ENCODE results near the gene DNAH5.
"Not testable (repeated sequence)": the region's sequence is repeated elsewhere in the genome, so short reads cannot be mapped to it uniquely, and the experiment has no call there.

The DNAH5 gene, protein sequence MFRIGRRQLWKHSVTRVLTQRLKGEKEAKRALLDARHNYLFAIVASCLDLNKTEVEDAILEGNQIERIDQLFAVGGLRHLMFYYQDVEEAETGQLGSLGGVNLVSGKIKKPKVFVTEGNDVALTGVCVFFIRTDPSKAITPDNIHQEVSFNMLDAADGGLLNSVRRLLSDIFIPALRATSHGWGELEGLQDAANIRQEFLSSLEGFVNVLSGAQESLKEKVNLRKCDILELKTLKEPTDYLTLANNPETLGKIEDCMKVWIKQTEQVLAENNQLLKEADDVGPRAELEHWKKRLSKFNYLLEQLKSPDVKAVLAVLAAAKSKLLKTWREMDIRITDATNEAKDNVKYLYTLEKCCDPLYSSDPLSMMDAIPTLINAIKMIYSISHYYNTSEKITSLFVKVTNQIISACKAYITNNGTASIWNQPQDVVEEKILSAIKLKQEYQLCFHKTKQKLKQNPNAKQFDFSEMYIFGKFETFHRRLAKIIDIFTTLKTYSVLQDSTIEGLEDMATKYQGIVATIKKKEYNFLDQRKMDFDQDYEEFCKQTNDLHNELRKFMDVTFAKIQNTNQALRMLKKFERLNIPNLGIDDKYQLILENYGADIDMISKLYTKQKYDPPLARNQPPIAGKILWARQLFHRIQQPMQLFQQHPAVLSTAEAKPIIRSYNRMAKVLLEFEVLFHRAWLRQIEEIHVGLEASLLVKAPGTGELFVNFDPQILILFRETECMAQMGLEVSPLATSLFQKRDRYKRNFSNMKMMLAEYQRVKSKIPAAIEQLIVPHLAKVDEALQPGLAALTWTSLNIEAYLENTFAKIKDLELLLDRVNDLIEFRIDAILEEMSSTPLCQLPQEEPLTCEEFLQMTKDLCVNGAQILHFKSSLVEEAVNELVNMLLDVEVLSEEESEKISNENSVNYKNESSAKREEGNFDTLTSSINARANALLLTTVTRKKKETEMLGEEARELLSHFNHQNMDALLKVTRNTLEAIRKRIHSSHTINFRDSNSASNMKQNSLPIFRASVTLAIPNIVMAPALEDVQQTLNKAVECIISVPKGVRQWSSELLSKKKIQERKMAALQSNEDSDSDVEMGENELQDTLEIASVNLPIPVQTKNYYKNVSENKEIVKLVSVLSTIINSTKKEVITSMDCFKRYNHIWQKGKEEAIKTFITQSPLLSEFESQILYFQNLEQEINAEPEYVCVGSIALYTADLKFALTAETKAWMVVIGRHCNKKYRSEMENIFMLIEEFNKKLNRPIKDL (N-terminal part only)

DNA sequence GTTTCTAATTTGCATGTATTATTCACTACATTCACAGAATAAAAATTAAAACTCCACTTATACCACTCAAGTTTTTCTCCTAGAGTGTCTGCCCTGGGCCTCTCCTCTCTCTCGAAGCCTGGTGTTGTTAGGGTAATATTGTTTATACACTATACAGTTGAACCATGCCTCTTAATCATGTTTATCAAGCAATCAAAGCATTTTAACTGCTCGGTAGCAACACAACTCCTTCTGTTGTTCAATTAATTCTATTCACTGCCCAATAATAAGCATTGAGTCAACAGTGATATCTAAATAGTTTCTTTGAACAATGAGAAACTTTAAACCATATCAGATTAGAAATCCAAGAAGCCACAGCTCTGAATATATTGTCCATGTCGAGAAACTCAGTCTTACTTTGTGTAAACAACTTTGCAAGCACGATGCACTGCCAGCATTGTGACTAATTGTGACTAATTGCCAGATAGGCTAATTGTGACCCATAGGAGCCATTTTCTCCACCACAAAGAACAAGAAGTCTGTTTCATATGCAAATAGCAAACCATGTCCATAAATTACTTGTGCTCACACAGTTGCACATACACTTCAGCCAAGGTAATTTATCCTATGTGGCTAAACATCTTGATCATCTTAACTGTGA, at the start of gene DNAH5:
TSS of gene DNAH5 (minus strand) at position 129 of the 640 bp plus-strand sequence. CDS start 250 bp downstream, outside the sequence.
- DNase-seq, result no peak

DNA sequence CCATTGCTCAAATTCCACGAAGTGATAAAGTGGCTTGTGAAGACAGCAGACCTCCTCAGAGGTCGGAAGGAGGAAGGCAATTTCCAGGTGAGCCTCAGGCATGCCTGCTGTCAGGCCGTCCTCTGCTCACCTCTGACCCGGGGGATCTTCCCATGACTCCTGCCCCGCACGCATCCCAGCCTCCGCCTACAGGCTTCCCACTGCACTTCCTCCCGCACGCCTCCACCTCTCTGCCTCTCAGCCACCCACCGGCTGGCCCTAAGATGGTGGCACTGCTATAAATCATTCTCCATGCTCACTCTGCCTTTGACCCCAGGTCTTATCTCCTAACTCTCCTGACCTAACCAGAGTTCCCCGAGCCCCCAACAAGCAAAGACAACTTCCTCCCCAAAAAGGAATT, 49.4 kb upstream of the DNAH5 start:
- no peak for DNase-seq

DNA sequence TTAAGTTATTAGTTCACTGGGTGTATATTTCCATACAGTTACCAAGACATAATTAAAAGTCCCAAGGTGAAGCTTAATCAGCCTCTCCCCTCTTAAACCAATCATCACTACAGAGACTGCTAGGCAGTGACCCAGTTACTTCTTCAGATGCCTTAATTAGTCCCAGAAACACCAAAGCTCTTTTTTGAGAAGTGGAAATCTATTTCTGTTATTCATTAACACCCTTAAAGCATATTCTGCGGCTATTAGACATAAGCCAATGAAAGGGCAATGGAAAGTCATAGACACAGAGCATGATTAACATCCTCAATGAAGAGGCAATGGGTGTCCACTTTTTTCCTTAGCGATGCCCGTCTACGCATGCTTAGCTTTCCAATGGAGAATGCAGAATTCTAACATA, 48.3 kb upstream of the DNAH5 start:
- DNase-seq, result no peak

DNA sequence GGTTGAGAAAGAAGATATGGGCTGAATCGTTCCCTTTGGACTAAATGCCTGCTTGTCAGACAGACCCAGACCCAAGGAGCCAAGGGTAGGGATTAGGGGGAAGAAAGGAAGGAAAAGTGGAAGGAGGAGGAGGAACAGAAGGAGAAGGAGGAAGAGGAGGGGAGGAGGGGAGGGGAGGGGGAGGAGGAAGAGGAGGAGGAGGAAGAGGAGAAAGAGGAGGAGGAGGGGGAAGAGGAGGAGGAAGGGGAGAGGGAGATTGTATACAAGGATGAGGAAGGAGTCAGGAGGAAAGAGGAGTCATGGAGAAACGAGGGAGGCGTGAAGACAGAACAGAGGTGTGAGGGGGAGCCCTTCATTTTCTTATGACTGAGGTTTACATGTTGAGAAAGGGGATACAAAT, 46.9 kb upstream of the DNAH5 start:
- DNase-seq, result no peak

DNA sequence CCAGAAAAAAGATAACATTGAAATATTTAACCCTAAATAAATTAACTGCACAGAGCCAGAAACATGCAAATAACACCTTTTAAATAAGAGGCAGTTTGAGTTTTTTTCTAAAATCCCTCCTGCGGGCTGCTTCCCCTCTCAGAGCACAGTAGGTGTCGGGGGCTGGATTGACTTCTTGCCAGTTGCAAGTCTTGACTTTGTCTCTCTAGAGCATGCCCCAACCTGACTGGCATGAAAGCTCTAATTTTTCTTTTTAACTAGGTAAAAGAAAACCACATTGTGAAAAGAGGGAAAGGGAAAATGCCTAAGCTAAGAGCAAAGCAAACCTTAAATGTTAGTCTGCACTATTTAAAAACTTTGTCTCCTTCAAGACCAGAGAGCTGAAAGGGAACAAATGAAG, 46.4 kb upstream of the DNAH5 start:
- DNase-seq, result no peak

DNA sequence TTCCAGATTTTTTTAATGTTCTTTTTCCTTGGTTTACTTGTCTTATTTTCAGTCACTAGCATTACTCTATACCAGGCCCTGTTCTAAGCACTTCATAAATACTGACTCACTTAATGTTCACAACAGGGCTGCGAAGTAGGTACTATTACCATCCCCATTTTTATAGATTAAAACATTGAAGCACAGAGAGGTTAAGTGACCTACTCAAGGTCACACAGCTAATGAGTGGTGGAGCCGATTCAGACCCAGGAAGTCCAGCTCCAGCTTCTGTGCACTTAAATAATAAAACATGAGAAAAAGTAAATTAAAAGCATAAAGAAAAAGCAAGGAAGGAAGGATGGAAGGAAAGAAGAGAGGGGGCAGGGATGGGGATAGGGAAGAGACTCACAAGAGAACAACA, 45.3 kb upstream of the DNAH5 start:
- DNase-seq, result no peak

DNA sequence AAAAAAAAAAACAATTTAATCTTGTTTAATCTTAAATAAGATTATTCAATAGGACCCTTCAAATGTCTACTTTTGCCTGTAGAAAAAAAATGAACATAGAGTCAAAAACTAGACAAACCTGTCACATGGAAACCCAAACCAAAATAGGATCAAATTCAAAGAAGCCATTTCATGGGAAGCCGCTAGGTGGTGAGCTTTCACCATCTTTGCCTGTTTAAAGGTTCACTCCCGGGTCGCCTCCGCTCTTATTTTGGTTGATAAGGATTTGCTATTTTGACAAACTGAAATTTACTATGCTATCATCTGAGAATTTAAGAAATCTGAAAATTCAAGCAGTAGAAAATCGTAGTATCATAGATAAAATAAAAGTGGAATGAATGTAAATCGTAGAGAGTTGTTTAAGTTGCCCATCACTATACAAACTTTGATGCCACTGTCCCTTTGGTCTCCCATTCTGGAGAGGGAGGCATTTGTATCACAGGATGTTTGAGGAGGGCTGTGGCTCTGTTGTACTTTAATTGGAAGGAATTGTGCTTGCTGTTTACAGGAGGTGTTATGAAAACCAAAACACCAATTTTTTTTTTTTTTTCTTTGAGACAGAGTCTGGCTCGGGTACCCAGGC, 43.5 kb upstream of the DNAH5 start:
- no peak for DNase-seq

DNA sequence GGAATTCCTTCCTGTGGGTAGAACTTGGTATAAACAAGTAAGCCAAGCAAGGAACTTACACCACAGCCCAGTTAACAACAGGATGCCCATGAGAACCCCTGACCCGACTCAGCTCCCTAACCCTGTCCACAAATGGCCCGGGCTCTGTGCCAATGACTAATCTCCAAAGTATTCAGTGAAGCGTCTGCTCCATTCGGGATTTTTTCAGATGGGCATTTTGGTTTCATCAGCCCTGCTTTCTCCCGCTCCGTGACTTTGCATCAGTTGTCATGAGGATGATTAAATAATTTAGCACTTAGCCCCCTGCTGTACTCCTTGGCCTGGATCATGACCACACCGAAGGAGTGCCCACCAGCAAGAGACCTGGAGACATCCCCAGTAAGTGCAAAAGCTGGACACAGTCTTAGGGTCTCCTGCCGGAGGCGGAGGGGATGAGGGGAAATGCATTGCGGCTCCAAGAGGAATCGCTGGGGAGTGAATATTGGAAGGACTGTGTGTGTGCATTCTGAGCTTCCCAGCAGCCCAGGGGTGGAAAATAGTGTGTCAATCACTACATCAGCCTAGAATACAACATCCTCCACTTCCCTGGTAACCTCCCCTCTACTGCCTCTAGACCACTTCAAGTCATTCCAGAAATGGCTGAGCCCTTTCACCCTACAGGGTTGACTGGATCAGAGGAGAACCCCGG, 41.4 kb upstream of the DNAH5 start:
- DNase-seq, result no peak

DNA sequence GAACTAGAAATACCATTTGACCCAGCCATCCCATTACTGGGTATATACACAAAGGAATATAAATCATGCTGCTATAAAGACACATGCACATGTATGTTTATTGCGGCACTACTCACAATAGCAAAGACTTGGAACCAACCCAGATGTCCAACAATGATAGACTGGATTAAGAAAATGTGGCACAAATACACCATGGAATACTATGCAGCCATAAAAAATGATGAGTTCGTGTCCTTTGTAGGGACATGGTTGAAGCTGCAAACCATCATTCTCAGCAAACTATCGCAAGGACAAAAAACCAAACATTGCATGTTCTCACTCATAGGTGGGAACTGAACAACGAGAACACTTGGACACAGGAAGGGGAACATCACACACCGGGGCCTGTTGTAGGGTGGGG, 40.4 kb upstream of the DNAH5 start:
- DNase-seq, result not testable (repeated sequence)

DNA sequence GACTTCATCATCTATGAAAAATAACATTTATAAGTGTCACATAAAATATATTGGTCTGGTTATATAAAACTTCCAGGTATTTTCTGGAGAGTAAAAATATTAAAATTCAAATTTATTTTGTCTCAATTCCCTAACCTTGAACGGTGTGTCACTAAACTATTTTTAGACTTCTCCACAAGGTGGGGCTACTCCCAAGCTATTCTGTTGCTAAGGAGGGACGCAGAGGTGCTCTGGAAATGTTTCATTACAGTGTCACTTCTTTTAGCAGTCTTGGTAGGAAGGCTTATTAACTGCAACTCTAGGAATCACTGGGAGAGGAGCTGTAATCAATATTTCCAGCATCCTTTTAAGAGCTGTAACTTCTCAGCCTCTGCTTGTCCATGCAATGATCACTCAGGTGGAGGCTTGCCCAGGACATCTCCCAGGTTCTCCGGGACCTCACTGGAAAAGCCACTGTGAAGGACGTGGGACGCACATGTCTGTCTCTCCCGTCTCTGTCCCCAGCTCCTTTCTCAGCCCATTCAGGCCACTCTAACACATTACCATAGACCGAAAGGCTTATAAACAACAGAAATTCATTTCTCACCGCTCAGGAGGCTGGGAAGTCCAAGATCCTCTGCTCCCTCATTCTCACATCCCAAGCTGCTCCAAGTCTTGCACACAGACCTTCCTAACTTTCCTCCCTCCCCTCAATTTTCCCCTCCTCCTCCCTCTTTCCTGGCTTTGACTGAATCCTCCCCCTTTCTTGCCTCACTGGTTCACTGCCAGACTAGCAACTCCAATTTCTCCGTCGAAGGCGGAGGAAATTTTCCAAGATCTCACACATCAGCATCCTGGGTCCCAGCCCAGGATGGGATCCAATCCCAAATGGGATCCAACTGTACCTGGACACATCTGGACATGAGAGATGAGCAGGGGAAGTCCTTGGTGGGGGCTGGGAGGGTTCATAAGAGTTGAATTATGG, 32.7 kb upstream of the DNAH5 start:
- DNase-seq, result no peak

DNA sequence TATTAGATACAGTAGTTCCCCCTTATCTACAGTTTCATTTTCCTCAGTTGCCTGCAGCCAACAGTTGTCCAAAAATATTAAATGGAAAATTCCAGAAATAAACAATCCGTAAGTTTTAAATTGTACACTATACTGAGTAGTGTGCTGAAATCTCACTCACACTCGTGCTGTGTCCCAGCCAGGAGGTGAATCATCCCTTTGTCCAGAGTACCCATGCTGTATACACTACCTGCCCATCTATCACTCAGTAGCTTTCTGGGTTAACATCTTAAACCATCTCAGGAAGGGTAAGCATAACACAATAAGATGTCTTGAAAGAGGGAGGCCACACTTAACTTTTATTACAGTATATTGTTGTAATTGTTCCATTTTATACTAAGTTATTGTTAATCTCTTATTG, 31.7 kb upstream of the DNAH5 start:
- DNase-seq, result no peak

DNA sequence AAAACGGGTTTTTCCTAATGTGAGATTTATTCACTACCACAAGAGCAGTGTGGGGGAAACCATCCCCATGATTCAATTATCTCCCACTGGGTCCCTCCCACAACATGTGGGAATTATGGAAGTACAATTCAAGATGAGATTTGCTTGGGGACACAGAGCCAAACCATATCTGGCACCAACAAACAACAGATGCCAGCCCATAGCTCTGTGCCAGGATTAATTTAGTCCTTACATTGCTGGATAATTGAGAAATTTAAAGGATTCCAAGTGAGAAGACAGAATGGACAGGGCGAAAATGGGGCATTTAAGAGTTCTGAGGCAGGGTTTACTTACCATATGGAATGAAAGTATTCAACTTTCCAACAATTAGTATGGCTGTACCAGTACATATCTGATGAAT, 30.8 kb upstream of the DNAH5 start:
- no peak for DNase-seq

DNA sequence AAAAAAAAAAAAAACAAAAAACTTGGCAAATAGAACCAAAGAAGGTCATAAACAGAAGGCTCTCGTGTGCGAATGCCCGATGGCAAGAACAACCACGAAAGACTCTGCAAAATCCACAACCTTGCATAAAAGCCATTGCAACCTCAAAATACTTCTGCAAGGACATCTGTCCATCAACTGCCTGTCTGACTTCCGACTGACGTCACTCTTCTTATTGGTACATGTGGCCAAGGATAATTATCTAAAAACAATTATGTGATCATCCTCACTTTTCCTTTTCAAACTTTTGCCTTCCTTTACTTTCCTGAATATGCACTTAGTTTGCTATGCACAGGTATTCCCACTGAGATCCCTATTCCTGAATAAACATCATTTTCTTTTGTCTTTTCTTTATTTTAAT, 29.2 kb upstream of the DNAH5 start:
- DNase-seq, result no peak

DNA sequence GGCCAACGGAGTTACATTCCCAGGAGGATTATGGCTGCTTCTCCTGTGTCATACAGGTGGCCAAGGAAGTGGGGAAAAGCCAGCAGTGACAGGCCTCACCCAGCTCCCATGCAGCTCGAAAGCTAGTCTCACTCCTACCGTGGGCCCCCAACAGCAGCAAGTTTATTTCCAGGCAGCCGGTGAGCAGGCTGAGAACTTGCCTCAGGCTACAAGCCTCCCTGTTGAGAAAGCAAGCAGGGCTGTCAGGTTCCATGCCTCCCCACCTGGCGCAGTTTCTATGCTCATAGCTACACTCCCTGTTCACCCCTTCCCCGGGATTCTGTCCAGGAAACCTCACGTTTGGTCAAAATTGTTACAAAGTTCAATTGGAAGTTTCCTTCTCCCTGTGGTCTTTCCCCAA, 27.5 kb upstream of the DNAH5 start:
- no peak for DNase-seq

DNA sequence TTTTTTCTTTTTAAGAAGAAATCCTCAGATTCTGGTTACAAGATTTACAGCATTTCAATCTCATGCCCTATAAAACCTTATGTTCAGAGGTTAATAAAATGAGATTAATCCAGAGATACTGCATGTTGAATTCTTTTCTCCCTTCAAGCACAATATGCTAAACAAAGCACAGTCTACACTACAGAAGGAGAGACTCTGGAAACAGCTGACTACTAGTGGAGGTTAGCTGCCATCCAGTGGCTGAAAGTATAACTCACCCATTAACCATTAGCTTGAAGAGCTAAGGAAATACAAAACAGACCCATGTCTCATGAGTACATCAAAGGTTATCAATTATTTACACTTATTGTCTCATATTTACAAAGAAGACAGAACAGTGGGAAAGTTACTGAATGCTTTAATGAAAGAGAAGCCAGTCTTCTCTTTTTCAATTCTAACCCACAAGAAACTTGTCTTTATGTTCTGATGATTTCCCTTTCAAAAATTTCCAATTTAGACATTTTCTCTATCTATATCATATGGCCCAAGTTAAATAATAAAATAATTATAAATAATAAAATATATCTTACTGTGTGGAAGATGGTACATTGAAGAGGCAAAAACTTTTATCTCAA, 12.7 kb upstream of the DNAH5 start:
- DNase-seq, result no peak

DNA sequence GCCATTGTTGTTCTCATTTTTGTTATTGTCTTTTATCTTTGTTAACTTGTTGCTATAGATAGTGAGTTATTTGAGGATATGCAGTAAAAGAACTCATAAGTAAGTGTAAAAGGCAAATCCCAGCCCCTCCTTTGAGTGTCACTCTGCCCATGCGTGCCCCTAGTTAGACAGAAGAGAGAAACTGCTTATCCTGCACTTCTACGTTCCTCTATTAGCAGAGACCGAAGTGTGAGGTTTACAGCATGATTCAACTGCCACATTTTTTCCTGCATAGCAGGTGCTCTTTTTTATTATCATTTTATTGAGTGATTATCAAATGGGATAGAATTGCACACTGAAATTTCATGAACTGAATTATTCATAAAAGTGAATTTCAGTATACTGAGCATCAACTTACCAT, 12.0 kb upstream of the DNAH5 start:
- no peak for DNase-seq

DNA sequence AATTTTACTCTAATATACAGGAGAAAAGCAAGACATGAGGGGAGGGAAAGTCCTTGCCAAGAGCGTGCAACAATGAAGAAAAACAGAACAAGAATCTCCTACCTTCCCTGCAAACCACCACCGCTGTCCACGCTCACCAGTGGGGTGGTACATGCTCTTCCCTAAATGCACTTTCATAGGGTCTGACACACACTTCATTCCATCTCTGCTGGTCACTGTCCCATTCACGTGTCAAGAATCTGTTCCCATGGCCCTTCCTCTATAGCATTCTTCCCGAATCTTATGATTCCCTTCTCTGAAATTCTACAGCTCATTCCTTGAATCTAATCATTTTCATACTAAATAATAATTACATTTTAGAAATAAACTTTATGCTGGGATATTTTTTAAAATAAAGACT, 11.4 kb upstream of the DNAH5 start:
- DNase-seq, result no peak

DNA sequence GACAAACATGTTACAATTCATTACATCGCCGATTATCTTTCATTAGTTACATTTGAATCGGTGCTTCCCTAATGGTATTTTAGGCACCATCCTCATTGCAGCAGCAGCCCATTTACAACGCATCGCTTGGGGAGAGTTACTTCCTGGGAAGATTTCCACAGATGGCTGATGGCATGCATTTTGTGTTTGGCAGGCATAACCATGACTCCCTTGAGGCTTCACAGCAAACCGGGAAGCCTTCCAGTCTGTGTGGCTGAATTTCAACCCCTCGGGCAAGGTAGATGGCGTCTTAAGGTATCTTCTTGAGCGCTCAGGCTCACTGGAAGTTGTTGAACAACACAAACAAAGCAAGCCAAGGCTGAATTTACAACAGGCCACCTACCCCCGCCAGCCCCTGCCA, 1.6 kb upstream of the DNAH5 start:
- no peak for DNase-seq

DNA sequence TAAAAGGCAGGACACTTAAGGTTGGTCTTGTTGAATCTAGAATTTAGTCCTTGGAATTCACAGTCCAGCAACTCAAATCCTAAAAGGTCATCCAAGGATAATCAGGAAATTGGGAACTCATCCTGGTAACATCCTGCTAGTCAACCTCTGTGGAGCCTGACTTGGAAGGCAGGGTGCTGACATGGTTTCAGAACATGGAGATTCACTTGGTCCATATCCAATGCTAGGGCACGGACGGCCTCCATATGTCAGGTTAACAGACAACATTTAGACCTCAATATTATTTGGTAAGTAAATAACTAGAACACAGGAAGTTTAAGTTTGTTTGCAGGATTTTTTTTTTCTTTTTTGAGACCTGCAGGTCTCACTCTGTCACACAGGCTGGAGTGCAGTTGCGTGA, 783 bp upstream of the DNAH5 start:
- DNase-seq, result no peak

DNA sequence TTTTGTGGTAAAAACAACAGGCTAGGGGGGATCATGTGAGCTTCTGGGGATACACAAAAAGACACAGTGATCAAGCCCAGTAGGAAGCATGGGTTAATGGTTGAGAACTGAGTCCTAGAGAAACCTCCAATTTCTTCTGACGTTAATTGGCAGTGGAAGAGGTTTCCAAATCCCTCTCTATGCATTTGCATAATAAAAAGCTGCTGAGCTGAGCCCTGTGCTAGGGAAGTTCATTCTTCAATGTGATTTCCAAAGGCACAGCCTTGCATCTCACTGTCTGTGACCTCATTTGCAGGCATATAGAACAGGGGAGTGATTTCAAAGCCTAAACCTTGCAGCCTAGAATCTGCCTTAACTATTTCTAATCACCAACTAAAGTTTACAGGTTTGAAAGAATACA, 812 bp downstream of the DNAH5 start:
- no peak for DNase-seq
